ENCODE measurements around the gene CRYBA1.

The CRYBA1 gene

GRCh38 chr17:29279397-29280070, 32.9 kb downstream of the CRYBA1 start:
- no peak for DNase-seq (ENCODE audit: low read depth)
- H3K4me3 ChIP-seq (ENCODE audit: low read depth, low read length), result no peak overlapping the region
- TF ChIP-seq CTCF (IDR thresholded peaks at IDR 0.05; ENCODE audit: control insufficient read depth, extremely low read depth, insufficient read depth), result no peak

- no peak overlapping the region for H3K4me3 ChIP-seq (ENCODE audit: low read depth, low read length)
- no peak for DNase-seq (ENCODE audit: low read depth)
- TF ChIP-seq CTCF (IDR thresholded peaks at IDR 0.05; ENCODE audit: control insufficient read depth, extremely low read depth, insufficient read depth), result 0 out of 2 replicates have a peak, but pooled peaks have one; percentile 12
Measured at GRCh38 chr17:29283496-29283895, 36.8 kb downstream of the CRYBA1 start.

DNA sequence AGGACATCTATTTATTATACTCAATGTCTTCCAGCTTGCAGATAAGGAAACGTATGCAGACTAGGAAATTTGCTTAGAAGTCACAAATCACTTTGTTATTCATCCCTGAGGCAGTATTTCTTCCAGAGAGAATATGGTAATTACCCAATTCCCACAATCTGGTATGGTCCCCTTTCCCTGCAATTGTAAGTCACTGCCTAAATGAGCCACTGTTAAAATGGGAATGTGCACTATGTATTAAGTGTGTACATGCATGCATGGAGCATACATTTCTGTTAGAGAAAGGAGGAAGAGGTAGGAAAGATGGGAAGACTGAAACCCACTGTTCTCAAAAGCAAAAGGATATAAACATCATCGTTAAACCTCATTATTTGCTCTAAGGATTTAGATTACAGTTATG, 37.3 kb downstream of the CRYBA1 start:
- no peak for TF ChIP-seq CTCF (IDR thresholded peaks at IDR 0.05; ENCODE audit: control insufficient read depth, extremely low read depth, insufficient read depth)
- no peak for DNase-seq (ENCODE audit: low read depth)
- no peak overlapping the region for H3K4me3 ChIP-seq (ENCODE audit: low read depth, low read length)

DNA sequence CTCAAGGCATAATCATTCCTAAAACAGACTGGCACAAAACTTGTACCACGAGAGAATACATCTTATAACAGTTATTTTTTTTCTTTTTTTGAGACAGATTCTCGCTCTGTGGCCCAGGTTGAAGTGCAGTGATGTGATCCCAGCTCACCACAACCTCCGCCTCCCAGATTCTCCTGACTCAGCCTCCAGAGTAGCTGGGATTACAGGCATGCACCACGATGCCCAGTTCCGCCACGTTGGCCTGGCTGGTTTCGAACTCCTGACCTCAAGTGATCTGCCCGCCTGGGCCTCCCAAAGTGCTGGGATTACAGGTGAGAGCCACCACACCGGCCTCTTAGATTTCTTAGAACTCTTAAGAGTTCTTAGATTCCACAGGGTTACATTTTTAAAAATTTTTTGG, 43.2 kb downstream of the CRYBA1 start:
- H3K4me3 ChIP-seq (ENCODE audit: low read depth, low read length), result no peak overlapping the region
- TF ChIP-seq CTCF (IDR thresholded peaks at IDR 0.05; ENCODE audit: control insufficient read depth, extremely low read depth, insufficient read depth), result no peak
- DNase-seq (ENCODE audit: low read depth), result no peak

- peak; percentile 61 for TF ChIP-seq CTCF (IDR thresholded peaks at IDR 0.05; ENCODE audit: control insufficient read depth, extremely low read depth, insufficient read depth)
- H3K4me3 ChIP-seq (ENCODE audit: low read depth, low read length), result peak overlapping the region; percentile 100
- peak; percentile 43 for DNase-seq (ENCODE audit: low read depth)
Measured at GRCh38 chr17:29291163-29291752, 44.6 kb downstream of the CRYBA1 start.

- no peak for DNase-seq (ENCODE audit: low read depth)
- TF ChIP-seq CTCF (IDR thresholded peaks at IDR 0.05; ENCODE audit: control insufficient read depth, extremely low read depth, insufficient read depth), result no peak
- H3K4me3 ChIP-seq (ENCODE audit: low read depth, low read length), result peak overlapping the region; percentile 100
Measured at GRCh38 chr17:29292071-29292991, 45.7 kb downstream of the CRYBA1 start.
